Activated naive CD4-positive, alpha-beta T cell treated with Interleukin-2 at 50 U/mL for 16 hours (primary cell): Measurements from ENCODE around the gene ANKRD11.
"Not testable (repeated sequence)": the region's sequence is repeated elsewhere in the genome, so short reads cannot be mapped to it uniquely, and the experiment has no call there.

Experiments used
- DNase-seq: peaks from one replicate; pipeline ENCODE4 v3.0.0-alpha.2; 2020

ANKRD11 gene

DNA sequence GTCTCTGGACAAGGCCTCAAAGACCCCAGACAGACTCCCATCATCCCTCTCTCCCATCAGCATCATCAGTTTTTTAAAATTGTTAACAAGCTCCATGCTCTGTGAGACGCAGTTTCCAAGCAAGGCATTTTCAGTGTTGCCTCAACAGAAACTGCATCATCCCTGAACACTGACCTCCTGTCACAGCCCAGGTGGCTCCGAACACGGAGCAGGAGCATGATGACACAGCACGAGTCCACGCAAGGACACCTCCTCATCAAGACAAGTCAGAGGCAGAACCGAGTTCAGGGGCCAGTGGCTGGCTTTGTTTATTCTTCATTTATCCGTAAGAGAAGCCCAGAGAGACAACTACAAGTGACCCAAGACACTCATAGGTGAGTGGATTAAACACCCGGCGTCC, 91.4 kb downstream of the ANKRD11 start:
- no peak for DNase-seq

DNA sequence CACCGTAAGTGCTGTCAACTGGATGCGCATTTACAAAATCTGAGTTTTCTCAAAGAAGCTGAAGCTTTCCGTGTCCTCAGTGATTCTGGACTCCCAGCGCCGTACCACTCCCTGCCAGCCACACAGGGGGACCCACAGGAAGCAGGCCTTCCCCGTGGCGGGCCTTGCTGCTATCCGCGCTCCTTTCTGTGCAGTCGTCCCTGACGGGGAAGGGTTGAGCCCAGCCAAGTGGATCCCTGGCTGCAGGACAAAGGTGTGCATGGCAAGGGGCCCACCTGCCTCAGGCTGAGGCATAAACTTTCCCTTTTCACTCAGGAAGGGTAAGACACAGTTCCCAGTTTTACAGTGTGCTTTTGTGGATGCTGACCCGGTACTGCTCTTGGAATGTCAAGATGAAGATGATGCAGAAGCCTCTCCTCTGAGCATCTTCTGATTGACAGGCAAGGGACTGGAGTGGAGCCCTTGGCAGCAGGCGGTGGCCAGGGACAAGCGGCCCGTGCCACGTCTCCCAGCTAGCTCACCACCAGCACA, 93.0 kb downstream of the ANKRD11 start:
- DNase-seq = no peak

DNA sequence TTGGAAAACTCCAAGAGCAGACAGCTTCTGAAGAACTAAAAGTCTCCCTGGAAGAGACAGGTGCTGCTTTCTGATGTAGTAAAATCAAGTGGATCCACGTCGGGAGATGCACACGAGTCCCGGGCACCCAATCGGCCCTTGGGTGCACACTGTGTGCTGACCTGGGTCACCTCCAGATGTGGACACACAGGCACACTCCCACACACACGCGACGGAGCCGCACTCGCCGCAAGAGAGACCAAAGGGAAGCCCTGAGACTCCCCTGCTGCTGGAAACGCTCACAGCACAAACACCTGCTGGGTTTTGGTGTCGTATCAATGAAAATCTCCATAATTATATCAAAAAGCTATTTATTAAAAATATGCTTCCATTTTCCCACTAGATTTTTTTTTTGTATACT, 94.2 kb downstream of the ANKRD11 start:
- no peak for DNase-seq

DNA sequence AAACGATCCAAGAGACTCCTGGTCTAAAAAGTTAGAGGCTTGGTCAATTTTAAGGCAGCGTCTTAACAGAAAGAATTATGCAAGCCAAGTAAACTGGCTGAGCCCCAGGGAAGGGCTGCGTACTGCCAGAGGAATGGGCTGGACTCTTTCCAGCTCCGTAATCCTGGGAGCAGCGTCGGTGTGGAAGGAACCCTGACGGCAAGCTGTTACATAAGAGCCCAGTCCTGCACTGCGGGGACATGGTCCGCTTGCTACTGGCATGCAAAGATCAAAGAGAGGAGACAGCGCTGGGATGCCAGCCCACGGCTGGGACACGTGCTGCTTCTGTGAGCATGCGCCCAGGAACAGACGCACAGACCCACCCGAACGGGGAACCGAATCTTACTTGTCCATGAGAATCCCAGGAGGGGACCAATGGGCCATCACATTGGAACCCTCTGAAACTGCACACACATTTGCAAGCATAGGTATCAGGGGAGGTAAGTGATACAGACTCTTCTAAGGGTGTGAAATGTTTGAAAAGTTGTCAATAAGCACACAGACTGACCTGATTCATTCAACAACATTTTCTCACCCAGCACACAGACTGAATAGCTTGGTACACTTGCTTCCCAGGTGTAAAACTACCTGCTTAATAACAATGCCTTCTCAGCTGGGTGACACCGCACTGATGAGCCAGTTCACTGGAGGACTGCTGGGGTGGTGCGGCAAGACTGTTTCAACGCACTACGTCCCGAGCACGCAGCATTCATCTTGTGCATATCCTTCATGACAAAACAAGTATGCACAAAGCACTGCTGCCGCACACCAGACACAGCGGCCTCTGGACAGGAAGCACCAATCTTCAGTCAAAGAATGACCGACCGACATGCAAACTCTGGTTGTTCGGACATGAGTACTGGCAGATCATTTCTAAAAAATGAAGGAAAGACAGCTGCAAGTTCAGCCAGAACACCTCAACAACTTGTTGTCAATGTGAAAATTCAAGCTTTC, 94.9 kb downstream of the ANKRD11 start:
- DNase-seq = no peak

DNA sequence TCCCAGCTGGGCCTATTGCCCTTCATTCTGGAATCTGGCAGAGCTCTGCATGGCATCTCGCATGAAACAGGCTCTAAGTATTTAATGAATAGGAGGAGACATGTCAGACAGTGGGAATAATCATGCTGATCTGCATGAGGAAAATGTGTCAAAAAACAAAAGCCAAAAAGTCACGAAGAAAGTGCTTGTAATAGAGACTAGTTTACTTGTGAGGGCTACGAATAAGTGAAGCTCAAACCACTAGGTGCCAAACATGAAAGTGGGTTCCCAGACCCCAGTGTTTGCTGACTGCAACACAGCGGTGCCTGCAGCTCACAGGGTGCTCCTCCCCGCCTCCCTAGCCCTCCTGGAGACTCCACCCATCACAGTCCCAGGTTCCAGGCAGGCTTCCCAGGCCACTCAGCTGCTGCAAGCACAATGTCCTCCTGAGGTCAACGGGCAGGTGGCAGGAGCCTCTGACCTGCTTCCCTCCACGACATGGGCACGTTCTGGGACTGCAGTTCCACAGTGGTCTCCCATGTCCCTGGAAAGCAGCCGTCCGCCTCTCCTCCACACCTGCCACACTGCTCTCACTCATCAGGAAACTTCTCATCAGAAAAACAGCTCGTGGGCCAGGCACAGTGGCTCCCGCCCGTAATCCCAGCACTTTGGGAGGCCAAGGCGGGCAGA, 96.5 kb downstream of the ANKRD11 start:
- DNase-seq = no peak

DNA sequence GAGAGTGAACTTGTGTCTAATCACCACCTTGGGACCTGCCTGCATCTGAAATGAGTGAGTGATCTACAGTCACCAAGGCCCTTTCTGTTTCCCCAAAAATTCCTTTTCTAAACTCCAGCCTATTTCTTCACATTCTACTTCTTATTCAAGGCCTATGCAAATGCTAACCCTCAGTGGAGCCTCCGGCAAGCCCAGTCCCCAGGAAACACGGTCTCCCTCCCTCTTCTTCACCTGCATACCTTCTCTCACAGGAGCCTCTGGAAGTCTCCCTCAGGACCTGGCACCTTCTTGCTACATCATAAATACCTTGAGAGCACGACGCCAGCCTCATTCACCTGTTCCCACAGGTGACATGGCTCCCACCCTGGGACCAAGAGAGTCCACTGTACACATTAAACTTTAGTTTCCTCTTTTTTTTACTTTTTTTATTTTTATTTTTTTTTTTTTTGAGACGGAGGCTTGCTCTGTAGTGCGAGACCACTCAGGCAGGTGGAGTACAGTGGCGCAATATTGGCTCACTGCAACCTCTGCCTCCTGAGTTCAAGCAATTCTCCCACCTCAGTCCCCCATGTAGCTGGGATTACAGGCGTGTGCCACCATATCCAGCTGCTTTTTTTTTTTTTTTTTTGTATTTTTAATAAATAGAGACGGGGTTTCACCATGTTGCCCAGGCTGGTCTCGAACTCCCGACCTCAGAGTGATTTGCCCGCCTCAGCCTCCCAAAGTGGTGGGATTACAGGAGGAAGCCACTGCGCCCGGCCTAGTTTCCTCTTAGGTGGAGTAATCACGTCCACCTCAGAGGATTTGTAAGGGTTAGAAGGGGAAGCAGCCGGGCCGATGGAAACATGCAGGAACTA, 97.3 kb downstream of the ANKRD11 start:
- DNase-seq = no peak

DNA sequence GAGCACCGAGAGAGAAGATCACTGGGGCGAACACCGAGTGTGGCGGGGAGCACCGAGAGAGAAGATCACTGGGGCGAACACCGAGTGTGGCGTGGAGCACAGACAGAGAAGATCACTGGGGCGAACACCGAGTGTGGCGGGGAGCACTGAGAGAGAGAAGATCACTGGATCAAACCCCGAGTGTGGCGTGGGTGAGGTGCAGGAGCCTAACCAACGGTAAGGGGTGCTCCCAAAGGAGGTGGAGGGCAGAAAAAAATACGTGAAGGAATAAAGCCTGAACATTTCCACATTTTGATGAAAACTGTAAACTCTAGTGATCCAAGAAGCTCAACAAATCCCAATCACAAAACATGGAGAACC, 100.2 kb downstream of the ANKRD11 start:
- DNase-seq = not testable (repeated sequence)

DNA sequence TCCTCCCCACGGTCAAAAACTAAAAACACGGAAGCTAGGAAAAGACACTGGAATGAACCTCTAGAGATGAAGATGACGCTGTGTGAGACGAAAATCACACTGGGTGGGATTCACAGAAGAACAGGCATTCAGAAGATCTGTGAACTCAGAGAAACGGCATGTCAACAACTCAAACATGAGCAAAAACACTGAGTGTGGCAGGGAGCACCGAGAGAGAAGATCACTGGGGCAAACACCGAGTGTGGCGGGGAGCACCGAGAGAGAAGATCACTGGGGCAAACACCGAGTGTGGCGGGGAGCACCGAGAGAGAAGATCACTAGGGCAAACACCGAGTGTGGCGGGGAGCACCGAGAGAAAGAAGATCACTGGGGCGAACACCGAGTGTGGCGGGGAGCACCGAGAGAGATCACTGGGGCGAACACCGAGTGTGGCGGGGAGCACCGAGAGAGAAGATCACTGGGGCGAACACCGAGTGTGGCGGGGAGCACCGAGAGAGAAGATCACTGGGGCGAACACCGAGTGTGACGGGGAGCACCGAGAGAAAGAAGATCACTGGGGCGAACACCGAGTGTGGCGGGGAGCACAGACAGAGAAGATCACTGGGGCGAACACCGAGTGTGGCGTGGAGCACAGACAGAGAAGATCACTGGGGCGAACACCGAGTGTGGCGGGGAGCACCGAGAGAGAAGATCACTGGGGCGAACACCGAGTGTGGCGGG, 100.7 kb downstream of the ANKRD11 start:
- not testable (repeated sequence) for DNase-seq

DNA sequence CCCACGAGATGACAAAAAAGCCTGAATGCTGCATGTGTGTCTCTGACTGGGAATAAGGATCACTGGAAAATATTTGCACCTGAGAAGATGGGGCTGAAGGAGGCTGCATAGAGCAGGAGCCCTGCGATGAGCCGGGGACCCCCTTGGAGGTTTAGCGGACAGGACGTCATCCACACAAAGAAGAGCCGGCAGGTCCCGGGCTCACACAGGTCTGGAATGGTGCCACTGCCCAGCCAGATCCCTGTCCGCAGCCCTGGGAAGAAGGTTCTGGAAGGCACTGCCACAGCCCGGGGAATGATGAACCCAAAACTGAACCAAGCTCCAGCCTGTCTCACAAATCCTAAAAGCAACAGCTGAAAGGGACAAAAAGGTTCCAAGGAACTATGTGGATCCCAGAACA, 101.8 kb downstream of the ANKRD11 start:
- DNase-seq = no peak

DNA sequence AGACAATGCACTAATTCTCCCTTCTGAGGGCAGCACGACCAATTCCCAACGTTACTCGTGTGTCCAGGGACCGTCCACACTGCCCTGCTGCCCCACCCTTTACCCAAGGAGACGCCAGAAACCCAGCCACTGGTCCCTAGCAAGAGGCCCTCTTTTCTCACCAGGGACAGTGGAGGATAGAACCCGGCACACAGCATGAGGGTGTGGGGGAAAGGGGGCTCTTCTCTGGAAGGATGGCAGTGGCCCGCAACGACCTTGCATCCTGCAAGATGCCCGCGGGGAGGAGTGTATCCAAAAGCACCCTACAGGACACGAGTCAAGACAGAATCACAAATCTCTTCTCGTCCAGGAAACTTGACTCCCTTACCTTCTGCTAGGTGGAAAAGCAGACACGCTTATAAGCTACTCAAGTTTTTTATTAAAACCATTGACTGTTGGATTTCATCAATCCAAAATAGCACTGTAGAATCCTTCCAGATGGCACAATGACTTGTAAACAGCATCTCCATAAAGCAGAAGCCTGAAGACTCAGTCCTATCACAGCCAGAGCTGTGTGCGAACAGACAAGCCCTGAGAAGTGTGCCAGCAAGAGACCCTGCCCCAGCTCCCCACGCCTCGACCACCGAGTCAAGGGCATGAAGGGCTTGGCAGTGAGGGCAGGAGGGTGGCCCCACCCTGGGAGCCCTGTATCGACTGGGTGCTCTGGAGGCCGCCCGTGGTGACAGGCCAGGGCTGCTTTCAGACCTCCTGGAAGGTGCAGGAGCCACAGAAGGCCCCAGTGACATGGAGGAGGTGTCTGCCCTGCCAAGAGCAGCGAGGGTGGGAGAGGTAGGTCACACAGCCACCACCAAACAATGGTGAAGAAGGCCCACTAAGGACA, 103.8 kb downstream of the ANKRD11 start:
- no peak for DNase-seq

DNA sequence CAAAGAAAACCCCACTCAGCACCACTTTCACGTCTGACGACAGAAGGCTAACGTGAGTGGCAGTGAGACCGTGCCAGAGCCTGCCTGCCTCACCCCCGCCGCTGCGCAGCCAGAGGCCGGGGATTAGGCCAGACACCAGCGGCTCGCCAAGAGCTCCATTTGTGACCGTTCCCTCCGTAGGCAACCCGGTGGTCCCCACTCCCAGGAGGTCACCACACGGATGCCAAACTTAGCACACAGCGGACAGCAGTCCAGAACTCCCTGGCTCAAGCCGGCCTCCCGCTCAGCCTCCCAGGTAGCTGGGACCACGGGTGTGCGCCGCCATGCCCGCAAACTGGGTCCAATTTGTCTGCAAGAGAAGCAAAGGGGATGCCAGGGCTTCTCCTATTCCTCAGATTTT, 104.6 kb downstream of the ANKRD11 start:
- no peak for DNase-seq

DNA sequence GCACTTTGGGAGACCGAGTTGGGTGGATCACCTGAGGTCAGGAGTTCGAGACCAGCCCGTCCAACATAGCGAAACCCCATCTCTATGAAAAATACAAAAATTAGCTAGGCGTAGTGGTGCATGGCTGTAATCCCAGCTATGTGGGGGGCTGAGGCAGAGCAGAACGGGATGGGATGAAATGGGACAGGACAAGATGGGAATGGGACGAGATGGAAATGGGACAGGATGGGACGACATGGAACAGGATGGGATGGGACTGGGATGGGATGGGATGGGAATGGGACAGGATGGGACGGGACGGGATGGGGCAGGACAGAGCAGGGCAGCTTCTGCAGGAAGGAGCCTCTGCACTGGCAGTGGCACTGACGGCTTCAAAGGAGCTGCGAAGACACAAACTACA, 106.1 kb downstream of the ANKRD11 start:
- DNase-seq = no peak

DNA sequence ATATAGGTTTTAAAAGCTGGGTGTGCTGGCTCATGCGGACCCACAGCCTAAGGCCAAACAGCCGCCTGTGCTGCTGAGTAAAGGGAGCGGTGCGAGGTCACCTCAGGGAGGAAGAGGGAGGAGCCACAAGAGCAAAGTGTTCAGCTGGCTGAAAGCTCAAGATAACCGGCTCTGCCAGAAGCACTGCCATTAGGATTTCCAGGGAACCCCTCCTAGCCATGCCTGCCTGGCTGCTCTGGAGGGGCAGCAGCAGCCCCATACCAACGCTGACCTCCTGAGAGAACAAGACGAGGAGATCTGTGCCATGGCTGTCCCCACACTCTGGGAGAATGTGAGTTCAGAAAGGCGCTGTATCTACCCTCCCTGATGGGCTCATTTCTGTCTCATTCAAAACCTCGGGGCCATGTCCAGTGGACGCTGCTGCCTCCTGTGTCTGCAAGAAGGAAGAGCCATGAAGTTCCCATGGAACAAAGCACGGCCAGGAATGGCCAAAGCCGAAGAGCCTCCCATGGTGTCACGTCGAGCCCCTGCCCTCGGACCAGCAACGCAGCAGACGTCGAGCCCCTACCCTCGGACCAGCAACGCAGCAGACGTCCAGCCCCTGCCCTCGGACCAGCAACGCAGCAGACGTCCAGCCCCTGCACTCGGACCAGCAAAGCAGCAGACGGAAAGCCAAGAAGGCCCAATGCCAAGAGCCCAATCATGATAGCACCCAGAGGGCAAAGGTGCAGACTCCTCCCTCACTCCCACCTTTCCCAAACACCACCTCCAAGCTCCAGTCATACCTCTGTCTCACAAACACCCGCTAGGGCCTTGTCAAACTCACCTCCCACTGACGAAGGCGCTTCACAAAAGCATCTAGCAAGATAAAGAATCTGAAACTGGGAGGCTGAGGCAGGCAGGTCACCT, 107.0 kb downstream of the ANKRD11 start:
- DNase-seq = no peak

DNA sequence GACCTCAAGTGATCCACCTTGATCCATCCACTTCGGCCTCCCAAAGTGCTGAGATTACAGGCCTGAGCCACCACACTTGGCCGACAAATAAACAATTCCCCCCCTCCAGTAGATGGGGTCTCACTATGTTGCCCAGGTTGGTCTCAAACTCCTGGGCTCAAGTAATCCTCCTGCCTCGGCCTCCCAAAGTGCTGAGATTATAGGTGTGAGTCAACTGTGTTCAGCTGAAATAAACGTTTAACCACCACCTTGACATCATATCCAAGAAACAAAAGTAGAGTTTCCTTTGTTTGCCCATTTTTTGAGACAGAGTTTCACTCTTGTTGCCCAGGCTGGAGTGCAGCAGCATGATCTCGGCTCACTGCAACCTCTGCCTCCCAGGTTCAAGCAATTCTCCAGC, 107.8 kb downstream of the ANKRD11 start:
- DNase-seq = not testable (repeated sequence)

DNA sequence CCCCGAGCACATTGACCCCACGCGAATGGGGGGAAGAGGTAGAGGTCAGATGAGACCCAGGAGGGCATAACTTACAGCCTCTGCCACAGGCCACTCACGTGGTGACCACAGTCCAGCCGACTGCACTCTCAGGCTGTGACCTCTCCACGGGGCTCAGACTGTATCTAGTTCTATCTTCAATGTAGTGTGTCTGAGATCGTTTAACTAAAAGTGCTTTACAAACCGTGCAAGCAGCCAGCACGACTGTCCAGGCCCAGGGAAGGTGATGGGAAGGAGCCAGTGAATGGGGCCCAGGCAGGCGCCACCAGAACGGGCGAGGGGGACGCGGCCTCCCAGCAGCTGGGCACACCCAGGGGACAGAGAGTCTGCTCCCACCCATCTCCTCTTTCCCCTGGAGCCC, 108.6 kb downstream of the ANKRD11 start:
- no peak for DNase-seq

DNA sequence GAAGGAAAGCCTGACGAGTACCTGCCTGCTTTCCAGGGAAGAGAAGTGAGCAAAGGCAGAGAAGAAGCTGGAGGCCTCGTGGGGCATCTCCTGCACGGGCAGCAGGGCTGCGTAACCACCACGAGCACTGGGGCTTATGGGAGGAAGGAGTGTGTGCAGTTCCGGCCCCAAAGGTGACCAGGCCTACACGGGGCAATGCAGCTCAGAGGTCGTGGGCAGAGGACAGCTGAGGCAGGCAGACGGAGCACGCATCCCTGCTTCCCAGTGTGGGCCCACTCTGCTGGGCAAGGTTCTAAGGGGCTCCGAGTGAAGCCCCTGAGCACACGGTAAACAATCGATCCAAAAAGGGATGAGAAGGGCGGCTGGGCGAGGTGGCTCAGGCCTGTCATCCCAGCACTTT, 109.7 kb downstream of the ANKRD11 start:
- DNase-seq = no peak

DNA sequence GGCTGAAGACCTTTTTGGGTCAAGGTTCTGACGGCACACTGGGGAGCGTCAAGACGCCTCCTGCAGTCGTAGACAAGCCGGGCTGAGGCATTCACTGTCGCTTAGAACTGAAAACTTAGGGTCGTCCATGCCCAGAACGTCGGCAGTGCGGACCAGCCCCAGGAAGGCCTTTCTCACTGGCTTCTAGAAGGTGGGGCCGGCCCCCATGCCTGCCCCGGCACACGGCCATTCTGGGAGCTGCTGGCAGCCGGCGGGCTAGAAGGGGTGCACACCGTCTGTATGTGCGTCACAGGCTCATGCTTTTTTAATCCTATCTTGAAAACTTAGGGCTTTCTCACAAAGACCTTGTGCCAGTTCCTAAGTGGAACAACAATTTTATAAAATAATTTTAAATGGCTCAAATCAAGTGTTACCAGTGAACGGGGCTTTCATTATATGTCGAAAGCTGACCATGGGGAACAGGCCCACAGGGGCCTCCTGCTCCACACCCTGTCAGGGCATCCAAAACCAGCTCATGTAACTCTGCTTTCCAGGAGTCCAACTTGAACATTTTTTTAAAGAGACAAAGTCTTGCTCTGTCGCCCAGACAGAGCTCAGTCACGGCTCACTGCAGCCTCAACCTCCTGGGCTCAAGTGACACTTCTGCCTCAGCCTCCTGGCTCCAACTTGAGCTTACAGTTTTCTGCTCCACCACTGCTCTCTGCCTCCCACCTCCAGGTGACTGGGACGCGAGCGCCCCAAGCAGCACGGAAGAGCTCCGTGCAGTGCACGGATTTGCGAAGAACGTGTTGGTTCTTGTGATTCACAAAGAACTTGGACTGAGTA, 111.2 kb downstream of the ANKRD11 start:
- no peak for DNase-seq

DNA sequence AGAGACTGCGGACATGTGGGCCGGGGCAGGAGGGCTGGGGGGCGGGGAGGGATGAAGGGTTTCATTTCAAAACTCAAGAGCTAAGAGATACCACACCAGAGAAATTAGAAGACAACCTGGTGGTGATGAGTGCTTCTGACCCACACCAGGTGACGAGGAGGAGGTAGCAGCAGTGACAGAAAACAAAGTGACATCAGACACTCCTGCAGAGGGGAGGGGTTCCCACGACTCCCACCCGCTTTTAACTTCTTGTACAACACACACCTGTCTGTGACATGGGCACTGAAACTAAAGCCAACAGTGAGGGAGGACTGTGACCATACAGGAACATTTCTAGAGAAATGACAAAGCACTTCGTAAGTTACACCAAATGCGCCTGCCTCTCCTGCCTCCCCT, 112.9 kb downstream of the ANKRD11 start:
- DNase-seq = no peak

DNA sequence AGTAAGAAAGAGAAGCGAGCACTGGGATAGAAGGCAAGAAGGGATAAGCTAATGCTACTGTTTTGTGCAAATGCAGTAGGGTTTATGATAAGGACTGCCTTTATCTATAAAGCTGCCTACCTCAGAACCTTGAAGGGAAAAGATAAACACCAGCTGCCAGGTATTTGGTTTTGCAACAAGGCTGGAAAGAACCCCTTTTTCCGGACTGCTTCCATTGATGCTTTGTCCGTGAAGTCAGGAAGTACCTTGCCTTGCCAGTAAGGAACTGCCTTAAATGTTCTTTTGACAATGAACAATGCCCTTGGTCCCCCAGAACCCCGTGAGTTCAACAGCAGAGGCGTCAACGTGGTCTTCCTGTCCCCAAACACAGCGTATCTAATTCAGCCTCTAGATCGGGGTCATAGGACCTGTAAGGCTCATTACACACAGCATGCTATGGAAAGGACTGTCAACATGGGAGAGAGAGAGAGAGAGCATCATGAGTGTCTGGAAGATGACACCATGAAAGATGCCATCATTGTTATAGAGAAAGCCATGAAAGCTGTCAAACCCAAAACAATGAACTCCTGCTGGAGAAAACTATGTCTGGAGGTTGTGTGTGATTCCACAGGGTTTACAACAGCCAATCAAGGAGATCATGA, 113.4 kb downstream of the ANKRD11 start:
- DNase-seq = no peak
